Mesenchymal stem cell (in vitro differentiated cells and primary cell): ENCODE data around the gene TOP1.

Experiments
- DNase-seq: peaks from one replicate; pipeline ENCODE4 v3.0.0-alpha.2; 2013
- H2AFZ ChIP-seq: one replicate; pipeline ENCODE4 v1.6.1; 2013; ENCODE audit warnings: low read depth, mild to moderate bottlenecking, control low read depth, inconsistent platforms, low read length, moderate library complexity
- H2AK5ac ChIP-seq: 2 replicates; pipeline ENCODE4 v1.6.1; 2013; ENCODE audit warnings: low read length, moderate library complexity, mild to moderate bottlenecking, inconsistent platforms; ENCODE audit not compliant: severe bottlenecking
- H2BK120ac ChIP-seq: one replicate; pipeline ENCODE4 v1.6.1; 2013; ENCODE audit warnings: low read depth, mild to moderate bottlenecking, inconsistent platforms, low read length, moderate library complexity
- H2BK12ac ChIP-seq, 2 experiments: one replicate each; pipeline ENCODE4 v1.6.1; 2013; ENCODE audit warnings: inconsistent platforms in 2 of 2, low read length in 2 of 2, mild to moderate bottlenecking in 2 of 2, moderate library complexity in 2 of 2, control low read depth in 1 of 2
- H2BK15ac ChIP-seq: one replicate; pipeline ENCODE4 v1.6.1; 2013; ENCODE audit warnings: mild to moderate bottlenecking, low read depth, inconsistent platforms; ENCODE audit not compliant: poor library complexity, severe bottlenecking
- H2BK5ac ChIP-seq: 2 replicates; pipeline ENCODE4 v1.6.1; 2013; ENCODE audit warnings: low read depth, mild to moderate bottlenecking, low read length, control low read depth, inconsistent platforms; ENCODE audit not compliant: poor library complexity, severe bottlenecking
- H3K14ac ChIP-seq, 2 experiments: one replicate each; pipeline ENCODE4 v1.6.1; 2013; ENCODE audit warnings: inconsistent platforms in 2 of 2, low read length in 2 of 2, control low read depth in 1 of 2, mild to moderate bottlenecking in 1 of 2, moderate library complexity in 1 of 2
- H3K18ac ChIP-seq, 2 experiments: one replicate each; pipeline ENCODE4 v1.6.1; 2013; ENCODE audit warnings: inconsistent platforms in 2 of 2, low read length in 2 of 2, control low read depth in 1 of 2, low read depth in 1 of 2, mild to moderate bottlenecking in 1 of 2
- H3K23ac ChIP-seq, 2 experiments: one replicate each; pipeline ENCODE4 v1.6.1; 2013; ENCODE audit warnings: inconsistent platforms in 2 of 2, low read length in 2 of 2, mild to moderate bottlenecking in 2 of 2, moderate library complexity in 2 of 2, control low read depth in 1 of 2
- H3K27ac ChIP-seq: 2 replicates; pipeline ENCODE4 v1.5.1; 2013; ENCODE audit warnings: mild to moderate bottlenecking, moderate library complexity, low read length, control low read depth, inconsistent platforms; ENCODE audit not compliant: poor library complexity, severe bottlenecking
- H3K27me3 ChIP-seq, 2 experiments: 2 replicates each; pipeline versions ENCODE4 v1.6.1 to v1.7.0; 2013; ENCODE audit warnings: low read length in 2 of 2, mild to moderate bottlenecking in 2 of 2, moderate library complexity in 2 of 2, control low read depth in 1 of 2, inconsistent platforms in 1 of 2; ENCODE audit not compliant: control insufficient read depth in 1 of 2, insufficient read depth in 1 of 2
- H3K36me3 ChIP-seq, 2 experiments: 2 replicates each; pipeline versions ENCODE4 v1.6.1 to v1.7.0; 2013; ENCODE audit warnings: low read length in 2 of 2, control low read depth in 1 of 2, inconsistent platforms in 1 of 2, low read depth in 1 of 2, mild to moderate bottlenecking in 1 of 2; ENCODE audit not compliant: insufficient read depth in 2 of 2, control insufficient read depth in 1 of 2
- H3K4ac ChIP-seq, 2 experiments: one replicate each; pipeline ENCODE4 v1.6.1; 2013; ENCODE audit warnings: inconsistent platforms in 2 of 2, low read length in 2 of 2, mild to moderate bottlenecking in 2 of 2, moderate library complexity in 2 of 2, control low read depth in 1 of 2, low read depth in 1 of 2
- H3K4me1 ChIP-seq: 2 replicates; pipeline ENCODE4 v1.6.1; 2013; ENCODE audit warnings: low read depth, low read length, control low read depth; ENCODE audit not compliant: control insufficient read depth, insufficient read depth
- H3K4me2 ChIP-seq: 2 replicates; pipeline ENCODE4 v1.6.1; 2013; ENCODE audit warnings: low read length, mild to moderate bottlenecking, inconsistent platforms; ENCODE audit not compliant: poor library complexity, severe bottlenecking
- H3K4me3 ChIP-seq, 2 experiments: 2 replicates each; pipeline versions ENCODE4 v1.5.1 to v1.7.0; 2013; ENCODE audit warnings: low read length in 2 of 2, mild to moderate bottlenecking in 2 of 2, control low read depth in 1 of 2, low read depth in 1 of 2; ENCODE audit not compliant: insufficient read depth in 1 of 2
- H3K79me1 ChIP-seq: replicated peaks from 2 replicates; pipeline ENCODE4 v1.6.1; 2013; ENCODE audit warnings: mild to moderate bottlenecking, control low read depth, low read length, inconsistent platforms; ENCODE audit not compliant: poor library complexity, severe bottlenecking
- H3K9ac ChIP-seq: 2 replicates; pipeline ENCODE4 v1.7.0; 2013; ENCODE audit warnings: mild to moderate bottlenecking, low read length, moderate library complexity
- H3K9me3 ChIP-seq: 2 replicates; pipeline ENCODE4 v1.7.0; 2013; ENCODE audit warnings: mild to moderate bottlenecking, low read length; ENCODE audit not compliant: control insufficient read depth
- H4K8ac ChIP-seq: one replicate; pipeline ENCODE4 v1.6.1; 2013; ENCODE audit warnings: inconsistent platforms, mild to moderate bottlenecking, low read length, moderate library complexity
- H4K91ac ChIP-seq: one replicate; pipeline ENCODE4 v1.6.1; 2013; ENCODE audit warnings: mild to moderate bottlenecking, low read length, inconsistent platforms
- WGBS: methylation state at CpG from one replicate; pipeline ENCODE4 v1.1.7; 2013; ENCODE audit warnings: mixed read lengths; 5-methylcytosine and 5-hydroxymethylcytosine counted together

TOP1 gene

GRCh38 chr20:41027366-41027765, 1.3 kb upstream of the TOP1 start:
- no peak overlapping the region for H3K4ac ChIP-seq
- no peaks in the 10 kb centered on the region for H3K36me3 ChIP-seq
- peaks cover 5% of the 10 kb centered on the region for H3K4me1 ChIP-seq
- no peak overlapping the region for H2AFZ ChIP-seq
- H3K4me3 ChIP-seq = peak overlapping the region in 1 of 2 experiments; percentile 78
- H3K18ac ChIP-seq = no peak overlapping the region
- no peak for DNase-seq
- no peak overlapping the region for H2BK15ac ChIP-seq
- no peak overlapping the region for H3K14ac ChIP-seq
- WGBS = 97% methylated on average over 8 of the region's 8 CpGs
- no peak overlapping the region for H2BK12ac ChIP-seq
- no peaks in the 10 kb centered on the region for H3K79me1 ChIP-seq
- H2BK120ac ChIP-seq = no peak overlapping the region
- H3K9ac ChIP-seq = peak overlapping the region; percentile 98
- no peak overlapping the region for H3K27ac ChIP-seq
- no peaks in the 10 kb centered on the region for H3K27me3 ChIP-seq
- no peak overlapping the region for H2AK5ac ChIP-seq
- H3K9me3 ChIP-seq = no peaks in the 10 kb centered on the region
- no peak overlapping the region for H4K91ac ChIP-seq
- peak overlapping the region; percentile 30 for H4K8ac ChIP-seq
- H3K4me2 ChIP-seq = no peak overlapping the region
- H3K23ac ChIP-seq = no peak overlapping the region
- no peak overlapping the region for H2BK5ac ChIP-seq

- H3K79me1 ChIP-seq = no peaks in the 10 kb centered on the region
- peak overlapping the region; percentile 84 for H2AFZ ChIP-seq
- H3K4me1 ChIP-seq = peaks cover 5% of the 10 kb centered on the region
- no peak overlapping the region for H2BK120ac ChIP-seq
- peak overlapping the region; percentile 64 for H4K8ac ChIP-seq
- H2AK5ac ChIP-seq = no peak overlapping the region
- no peaks in the 10 kb centered on the region for H3K27me3 ChIP-seq
- H3K9me3 ChIP-seq = no peaks in the 10 kb centered on the region
- no peak overlapping the region for H3K27ac ChIP-seq
- H3K9ac ChIP-seq = peak overlapping the region; percentile 98
- H2BK5ac ChIP-seq = no peak overlapping the region
- H3K23ac ChIP-seq = no peak overlapping the region
- no peak overlapping the region for H3K14ac ChIP-seq
- peak overlapping the region in 1 of 2 experiments; percentile 10 for H2BK12ac ChIP-seq
- no peak overlapping the region for H2BK15ac ChIP-seq
- no peaks in the 10 kb centered on the region for H3K36me3 ChIP-seq
- no peak overlapping the region for H4K91ac ChIP-seq
- no peak overlapping the region for H3K18ac ChIP-seq
- H3K4me3 ChIP-seq = peak overlapping the region; percentile 52 to 78
- DNase-seq = no peak
- 52% methylated on average over 10 of the region's 10 CpGs for WGBS
- H3K4me2 ChIP-seq = peak overlapping the region; percentile 96
- peak overlapping the region in 1 of 2 experiments; percentile 72 for H3K4ac ChIP-seq
Measured at GRCh38 chr20:41027872-41028358, 707 bp upstream of the TOP1 start.

- no peaks in the 10 kb centered on the region for H3K79me1 ChIP-seq
- under 1% methylated on average over 49 of the region's 69 CpGs for WGBS
- no peak overlapping the region for H2AK5ac ChIP-seq
- H4K91ac ChIP-seq = peak overlapping the region; percentile 92
- H3K4ac ChIP-seq = peak overlapping the region; percentile 94 to 95
- peak overlapping the region; percentile 97 for H2BK120ac ChIP-seq
- H3K23ac ChIP-seq = peak overlapping the region; percentile 77 to 84
- no peaks in the 10 kb centered on the region for H3K27me3 ChIP-seq
- peak overlapping the region; percentile 63 for H3K27ac ChIP-seq
- peaks cover 6% of the 10 kb centered on the region for H3K4me1 ChIP-seq
- DNase-seq = peak; percentile 52
- peak overlapping the region; percentile 66 for H4K8ac ChIP-seq
- H3K9ac ChIP-seq = peak overlapping the region; percentile 98
- H2BK12ac ChIP-seq = no peak overlapping the region
- H2BK15ac ChIP-seq = peak overlapping the region; percentile 75
- H2AFZ ChIP-seq = no peak overlapping the region
- no peaks in the 10 kb centered on the region for H3K9me3 ChIP-seq
- H3K18ac ChIP-seq = peak overlapping the region; percentile 59 to 93
- peak overlapping the region; percentile 84 for H3K4me2 ChIP-seq
- no peaks in the 10 kb centered on the region for H3K36me3 ChIP-seq
- peak overlapping the region; percentile 67 for H2BK5ac ChIP-seq
- H3K14ac ChIP-seq = peak overlapping the region; percentile 98 to 100
- H3K4me3 ChIP-seq = peak overlapping the region; percentile 86 to 100
Measured at GRCh38 chr20:41029150-41029901, 704 bp downstream of the TOP1 start.

- Histone ChIP-seq H3K4me2 (peak overlapping the region; percentile 84), H3K18ac (no peak overlapping the region), H3K27ac (no peak overlapping the region), H3K79me1 (no peaks in the 10 kb centered on the region), H4K91ac (no peak overlapping the region), H3K4me1 (peaks cover 9% of the 10 kb centered on the region), H3K23ac (no peak overlapping the region), H2AFZ (no peak overlapping the region), H3K14ac (no peak overlapping the region), H2BK15ac (no peak overlapping the region), H3K4me3 (peak overlapping the region in 1 of 2 experiments; percentile 86), H3K4ac (no peak overlapping the region), H4K8ac (no peak overlapping the region), H3K27me3 (no peaks in the 10 kb centered on the region), H3K36me3 (no peaks in the 10 kb centered on the region), H3K9me3 (no peaks in the 10 kb centered on the region), H2BK120ac (no peak overlapping the region), H2AK5ac (no peak overlapping the region), H2BK5ac (no peak overlapping the region), H3K9ac (peak overlapping the region; percentile 98), H2BK12ac (no peak overlapping the region)
- DNase-seq = no peak
- WGBS = 16% methylated on average over 6 of the region's 6 CpGs
Measured at GRCh38 chr20:41030061-41030460, 1.4 kb downstream of the TOP1 start.
